Measurements from ENCODE around the gene ATP10B. TPM values are rescaled to one million over a fixed set of nuclear protein-coding genes. Genes with fewer than 3 reads are reported as not detected.
"Not testable (repeated sequence)": the region's sequence is repeated elsewhere in the genome, so short reads cannot be mapped to it uniquely, and the experiment has no call there.

The ATP10B gene
- polyA plus RNA-seq, 3 donors: 0.18 to 0.50 (median 0.26) TPM

DNA sequence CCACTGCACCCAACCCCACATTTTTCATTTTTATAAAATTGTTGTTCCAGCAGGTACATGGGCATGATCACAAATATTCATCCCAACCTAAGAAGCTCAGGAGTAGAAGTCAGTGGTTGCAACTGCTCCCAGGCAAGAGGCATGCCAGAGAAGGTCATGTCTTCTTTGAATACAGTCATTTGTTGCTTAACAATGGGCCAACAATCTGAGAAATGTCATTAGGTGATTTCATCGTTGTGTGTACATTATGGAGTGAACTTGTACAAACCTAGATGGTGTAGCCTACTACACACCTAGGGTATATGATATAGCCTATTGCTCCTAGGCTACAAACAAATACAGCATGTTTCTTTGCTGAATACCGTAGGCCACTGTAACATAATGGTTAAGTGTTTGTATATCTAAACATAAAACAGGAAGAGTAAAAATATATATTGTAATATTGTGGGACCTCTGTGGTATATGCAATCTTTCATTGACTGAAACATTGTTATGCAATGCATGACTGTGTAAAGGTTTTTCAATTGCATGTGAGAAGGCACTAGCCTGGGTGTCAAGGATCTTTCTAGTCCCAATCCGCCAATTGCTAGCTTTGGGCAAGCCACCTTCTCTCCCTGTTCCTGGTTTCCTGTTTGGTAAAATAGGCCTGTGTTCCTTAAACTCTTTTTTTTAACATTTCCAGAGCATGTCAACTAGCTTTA lies 27.6 kb downstream of the ATP10B start:
- DNase-seq (ENCODE audit: low read depth in 3 of 3, low spot score in 2 of 3): no peak

DNA sequence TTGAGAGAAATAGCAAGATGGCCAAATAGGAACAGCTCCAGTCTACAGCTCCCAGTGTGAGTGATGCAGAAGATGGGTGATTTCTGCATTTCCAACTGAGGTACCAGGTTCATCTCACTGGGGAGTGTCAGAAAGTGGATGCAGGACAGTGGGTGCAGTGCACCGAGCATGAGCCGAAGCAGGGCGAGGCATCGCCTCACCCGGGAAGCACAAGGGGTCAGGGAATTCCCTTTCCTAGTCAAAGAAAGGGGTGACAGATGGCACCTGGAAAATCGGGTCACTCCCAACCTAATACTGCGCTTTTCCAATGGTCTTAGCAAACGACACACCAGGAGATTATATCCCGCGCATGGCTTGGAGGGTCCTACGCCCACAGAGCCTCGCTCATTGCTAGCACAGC lies 39.0 kb downstream of the ATP10B start:
- not testable (repeated sequence) for DNase-seq (ENCODE audit: low read depth in 3 of 3, low spot score in 2 of 3)

GRCh38 chr5:160805376-160805775 lies 46.6 kb downstream of the ATP10B start:
- DNase-seq (ENCODE audit: low read depth in 3 of 3, low spot score in 2 of 3): no peak

DNA sequence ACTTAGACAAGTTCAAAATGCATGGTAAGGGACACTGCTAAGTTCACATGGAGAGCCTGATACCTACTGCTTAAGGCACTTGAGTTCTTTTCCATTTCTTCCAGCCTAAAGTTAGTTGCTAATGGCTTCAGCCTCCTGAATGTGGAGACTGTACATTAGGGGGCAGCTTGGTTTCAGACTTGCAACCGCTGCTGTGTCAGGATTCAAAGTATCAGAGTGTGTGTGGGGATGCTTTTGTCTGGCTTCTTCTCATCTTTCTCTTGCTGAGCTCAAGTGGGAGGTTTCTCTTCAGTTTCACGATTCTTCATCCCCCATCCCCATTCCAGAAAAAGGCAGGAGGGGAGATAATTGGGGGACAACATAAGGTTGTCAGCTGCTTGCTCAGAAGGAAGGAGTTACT lies 49.4 kb downstream of the ATP10B start:
- peak in 1 of 3 donors; percentile 4 for DNase-seq (ENCODE audit: low read depth in 3 of 3, low spot score in 2 of 3)

DNA sequence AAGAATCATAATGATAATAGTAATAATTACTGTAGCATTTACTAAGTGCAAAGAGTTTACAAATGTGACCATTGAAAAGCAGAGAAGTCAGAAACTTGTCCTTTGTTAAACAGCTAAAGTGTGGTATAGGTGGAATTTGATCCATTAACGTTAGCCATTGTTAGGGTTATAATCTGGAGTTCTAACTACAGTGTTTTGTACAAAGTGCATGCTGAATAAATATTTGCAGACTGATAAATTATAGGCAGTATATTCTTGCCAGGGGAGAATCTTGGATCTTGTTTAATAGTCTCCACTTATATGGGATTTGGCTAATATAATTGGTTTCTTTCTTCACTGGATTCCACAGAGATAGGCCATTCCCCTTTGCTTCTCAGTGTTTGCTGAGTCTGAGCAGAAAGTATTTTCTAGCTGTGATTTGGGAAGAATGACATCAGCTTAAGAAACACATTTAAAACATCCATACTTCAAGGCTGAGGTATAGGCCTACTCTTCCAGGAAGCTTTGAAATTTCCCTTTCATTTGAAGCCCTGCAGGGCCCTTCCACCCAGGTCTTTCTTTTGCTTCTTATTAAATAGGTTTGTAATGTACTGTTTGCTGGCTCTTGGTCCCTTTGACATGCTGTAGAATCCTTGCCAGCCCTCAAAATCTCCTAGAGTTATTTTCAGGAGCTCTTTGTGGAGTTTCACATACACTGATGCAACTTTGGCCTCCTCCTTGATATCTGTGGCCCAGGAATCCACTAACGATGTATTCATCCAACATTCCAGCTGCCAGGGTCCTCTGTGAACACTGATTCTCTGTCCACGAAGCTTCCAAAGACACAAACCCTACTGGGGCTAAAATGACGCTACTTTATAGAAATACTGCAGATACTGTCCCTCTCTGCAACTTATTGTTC lies 51.4 kb downstream of the ATP10B start:
- no peak for DNase-seq (ENCODE audit: low read depth in 3 of 3, low spot score in 2 of 3)

GRCh38 chr5:160799184-160799583 lies 52.8 kb downstream of the ATP10B start:
- DNase-seq (ENCODE audit: low read depth in 3 of 3, low spot score in 2 of 3): no peak

DNA sequence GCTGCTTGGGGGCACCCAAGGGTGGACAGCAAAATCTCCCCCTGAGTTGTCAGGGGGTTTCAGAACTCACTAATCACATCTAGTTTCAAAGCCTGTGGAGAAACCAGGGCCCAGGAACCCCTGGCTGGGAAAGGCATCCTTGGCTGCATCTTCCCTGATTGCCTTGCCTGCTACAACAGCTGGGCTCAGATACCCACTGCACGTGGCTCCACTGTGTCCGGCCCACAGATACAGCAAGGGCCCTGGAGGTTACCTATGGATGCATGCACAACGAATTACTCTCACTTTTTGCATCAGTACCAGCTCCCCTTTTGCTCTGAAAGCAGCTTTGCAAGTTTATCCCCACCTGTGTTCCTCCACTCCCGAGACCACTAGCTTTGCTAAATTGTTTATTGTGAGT lies 55.0 kb downstream of the ATP10B start:
- DNase-seq (ENCODE audit: low read depth in 3 of 3, low spot score in 2 of 3): no peak

DNA sequence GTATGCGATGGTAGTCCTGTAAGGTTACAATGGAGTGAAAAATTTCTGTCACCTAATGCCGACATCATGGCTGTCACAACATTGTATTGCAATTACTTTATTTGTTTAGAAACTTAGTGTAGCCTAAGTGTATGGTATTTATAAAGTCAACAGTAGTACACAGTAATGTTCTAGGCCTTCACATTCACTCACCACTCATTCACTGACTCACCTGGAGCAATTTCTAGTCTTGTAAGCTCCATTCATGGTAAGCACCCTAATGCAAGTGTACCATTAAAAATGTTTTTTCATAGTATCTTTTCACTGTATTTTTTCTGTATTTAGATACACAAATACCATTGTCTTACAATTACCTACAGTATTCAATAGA lies 58.5 kb downstream of the ATP10B start:
- no peak for DNase-seq (ENCODE audit: low read depth in 3 of 3, low spot score in 2 of 3)

DNA sequence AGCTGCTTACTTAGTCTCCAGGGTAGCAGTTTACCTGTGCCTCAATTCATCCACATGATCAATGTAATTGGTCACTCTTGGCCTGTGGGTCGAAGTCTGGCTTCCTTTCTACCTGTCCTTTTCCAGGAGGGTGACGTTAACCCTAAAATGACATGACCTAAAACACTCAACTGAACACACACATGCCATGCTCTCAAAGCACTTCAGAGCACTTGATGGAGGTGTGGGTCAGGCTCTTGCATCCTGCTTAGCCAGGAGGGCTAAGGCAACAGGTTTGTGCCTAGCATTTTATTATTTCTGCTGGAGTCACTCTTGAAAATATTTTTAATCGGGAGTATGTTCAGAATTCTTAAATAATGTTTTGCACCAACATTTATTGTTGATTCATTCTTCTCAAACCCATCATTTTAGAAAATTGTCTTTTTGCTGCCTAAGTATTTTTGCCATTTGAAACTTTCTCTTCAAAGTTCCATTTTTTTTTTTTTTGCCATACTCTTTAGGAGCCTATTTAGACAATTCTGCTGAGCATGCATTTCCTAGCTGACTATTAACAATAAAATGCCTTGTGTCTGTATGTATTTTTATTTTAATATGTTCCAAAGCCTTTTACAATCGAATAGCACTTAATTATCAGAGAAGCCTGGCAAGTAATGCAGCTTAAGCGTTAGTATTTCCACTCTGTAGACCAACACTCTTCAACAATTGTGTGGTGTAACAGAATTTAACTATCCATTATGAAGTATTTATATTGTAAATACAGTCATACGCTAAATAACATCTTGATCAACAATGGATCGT lies 59.1 kb downstream of the ATP10B start:
- no peak for DNase-seq (ENCODE audit: low read depth in 3 of 3, low spot score in 2 of 3)

- DNase-seq (ENCODE audit: low read depth in 3 of 3, low spot score in 2 of 3): no peak
Observed at GRCh38 chr5:160792281-160792680, 59.7 kb downstream of the ATP10B start.

DNA sequence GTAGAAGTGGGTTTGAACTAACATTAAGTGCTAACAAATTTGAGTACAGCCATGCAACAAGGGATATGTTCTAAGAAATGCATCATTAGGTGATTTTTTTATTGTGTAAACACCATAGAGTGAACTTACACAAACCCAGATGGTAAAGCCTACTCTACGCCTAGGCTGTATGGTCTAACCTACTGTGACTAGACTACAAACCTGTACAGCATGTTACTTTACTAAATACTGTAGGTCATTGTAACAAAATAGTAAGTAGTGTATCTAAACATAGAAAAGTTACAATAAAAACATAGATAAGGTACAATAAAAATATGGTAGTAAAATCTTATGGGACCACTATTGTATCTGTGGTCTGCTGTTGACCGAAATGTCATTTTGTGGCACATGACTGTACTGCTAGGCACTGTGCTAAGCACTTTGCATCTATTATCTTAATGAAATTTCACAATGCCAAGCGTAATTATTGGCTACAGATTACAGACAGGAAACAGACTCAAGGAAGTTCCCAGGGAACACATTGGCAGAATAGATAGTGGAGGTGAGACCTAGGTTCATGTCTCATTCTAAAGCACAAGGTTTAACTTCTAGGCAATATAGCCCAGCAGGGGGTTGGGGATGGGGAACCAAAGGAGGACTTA lies 62.7 kb downstream of the ATP10B start:
- no peak for DNase-seq (ENCODE audit: low read depth in 3 of 3, low spot score in 2 of 3)

- no peak for DNase-seq (ENCODE audit: low read depth in 3 of 3, low spot score in 2 of 3)
Observed at GRCh38 chr5:160788102-160788660, 63.8 kb downstream of the ATP10B start.

- no peak for DNase-seq (ENCODE audit: low read depth in 3 of 3, low spot score in 2 of 3)
Observed at GRCh38 chr5:160787240-160787639, 64.8 kb downstream of the ATP10B start.

DNA sequence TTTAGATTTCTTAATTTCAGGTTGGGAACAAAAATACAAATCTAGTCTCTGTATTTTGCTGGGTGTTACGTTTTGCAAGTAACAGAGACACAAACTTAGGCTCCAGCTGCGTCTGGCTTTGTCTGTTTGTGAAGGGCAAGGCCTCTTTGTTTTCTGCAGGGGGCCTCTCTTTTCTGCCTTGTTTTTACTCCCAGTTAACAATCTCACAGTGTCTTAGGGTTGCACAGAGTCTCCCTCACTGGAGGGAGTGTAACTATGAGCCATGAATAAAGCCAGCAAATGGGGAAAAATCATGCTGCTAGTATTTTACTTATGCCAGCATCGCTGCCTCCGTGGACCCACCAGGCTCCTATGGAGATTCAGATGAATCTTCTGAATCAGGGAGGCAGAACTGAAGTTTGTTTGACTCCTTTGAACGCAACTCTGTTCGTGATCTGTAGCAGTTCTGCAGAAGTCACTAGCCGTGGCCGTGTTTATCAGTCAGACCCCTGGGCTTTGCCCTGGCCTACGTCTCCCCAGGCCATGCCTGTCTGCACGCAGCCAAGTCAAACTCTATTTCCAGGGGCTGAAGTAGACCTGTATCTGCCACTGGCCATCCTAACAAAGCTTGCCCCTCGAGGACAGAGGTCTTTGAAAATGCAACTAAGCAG lies 77.2 kb downstream of the ATP10B start:
- DNase-seq (ENCODE audit: low read depth in 3 of 3, low spot score in 2 of 3): no peak

GRCh38 chr5:160773646-160774410 lies 78.2 kb downstream of the ATP10B start:
- DNase-seq (ENCODE audit: low read depth in 3 of 3, low spot score in 2 of 3): no peak

DNA sequence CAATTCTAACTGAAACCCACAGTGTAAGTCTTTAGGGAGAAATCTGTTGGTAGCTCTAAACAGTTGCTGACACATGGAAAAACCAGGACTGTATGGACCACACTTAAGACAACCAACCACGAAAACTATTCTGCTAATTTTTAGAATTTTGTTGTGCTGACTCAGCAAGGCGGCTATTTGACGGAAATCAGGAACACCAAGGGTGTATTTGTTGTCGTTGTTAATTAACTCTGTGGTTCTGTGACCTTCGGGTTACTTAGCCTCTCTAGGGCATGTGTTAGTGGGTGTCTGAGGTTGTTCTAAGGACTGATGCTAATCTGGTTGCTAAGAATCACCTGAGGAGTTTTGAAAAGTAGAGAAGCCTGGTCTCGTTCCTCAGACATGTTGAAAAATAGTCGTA lies 79.2 kb downstream of the ATP10B start:
- no peak for DNase-seq (ENCODE audit: low read depth in 3 of 3, low spot score in 2 of 3)

DNA sequence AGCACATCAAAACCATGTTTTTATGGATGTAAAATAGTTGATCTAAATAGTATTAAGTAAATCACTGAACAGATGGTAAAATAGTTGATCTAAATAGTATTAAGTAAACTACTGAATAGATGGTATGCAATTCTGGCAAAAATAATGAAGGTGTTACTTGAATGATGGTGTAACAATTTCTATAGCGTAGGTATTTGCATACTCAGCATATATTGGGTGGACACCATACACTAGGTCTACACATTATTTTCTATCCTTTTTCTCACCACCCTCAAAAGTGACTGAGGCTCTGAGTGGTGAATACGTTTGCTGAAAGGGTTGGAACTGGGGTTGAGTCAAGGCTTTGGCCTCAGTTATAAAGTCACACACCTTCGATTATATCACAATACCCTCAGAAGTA lies 81.3 kb downstream of the ATP10B start:
- DNase-seq (ENCODE audit: low read depth in 3 of 3, low spot score in 2 of 3): no peak

DNA sequence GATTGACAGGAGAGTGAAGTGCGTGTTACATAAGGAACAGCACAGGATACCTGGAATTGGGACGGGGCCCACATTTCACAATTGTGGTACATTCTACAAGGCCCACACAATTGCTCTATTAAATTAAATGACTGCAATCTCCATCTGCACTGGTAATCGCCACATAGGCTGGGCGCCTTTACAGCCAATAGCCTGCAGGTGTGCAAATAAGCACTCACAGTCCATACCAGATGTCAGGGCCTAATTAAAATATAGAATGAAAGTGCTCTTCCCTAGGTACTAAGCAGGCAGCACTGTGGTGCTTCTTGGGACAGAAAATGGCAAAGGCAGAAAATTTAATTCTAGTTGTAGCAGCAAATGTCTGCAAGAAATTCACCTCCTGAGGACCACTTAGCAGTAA lies 82.7 kb downstream of the ATP10B start:
- DNase-seq (ENCODE audit: low read depth in 3 of 3, low spot score in 2 of 3): no peak

DNA sequence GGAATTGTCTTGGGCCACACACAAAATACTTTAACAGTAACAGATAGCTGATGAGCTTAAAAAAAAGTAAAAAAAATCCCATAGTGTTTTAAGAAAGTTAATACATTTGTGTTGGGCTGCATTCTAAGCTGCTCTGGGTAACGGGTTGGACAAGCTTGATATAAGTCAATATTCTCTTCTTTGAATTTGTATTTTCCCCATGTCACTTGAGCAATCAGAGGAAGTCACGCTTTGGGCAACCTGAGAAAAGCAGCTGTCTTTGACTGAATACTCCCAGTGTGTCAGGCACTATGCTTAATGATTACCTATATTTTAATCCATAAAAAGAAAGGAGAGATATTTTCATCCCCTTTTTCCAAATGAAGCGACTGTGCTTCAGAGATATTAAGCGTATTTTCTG lies 84.9 kb downstream of the ATP10B start:
- DNase-seq (ENCODE audit: low read depth in 3 of 3, low spot score in 2 of 3): no peak

All from right renal cortex interstitium (tissue), 3 donors.